GM19468 (cell line): Measurements from ENCODE around the gene TRAPPC12.
"Not testable (repeated sequence)": the region's sequence is repeated elsewhere in the genome, so short reads cannot be mapped to it uniquely, and the experiment has no call there.

Experiments
- ATAC-seq: cut with Tn5 transposase; IDR thresholded peaks from one replicate; pipeline ENCODE4 v1.9.1; 2021; ENCODE audit warnings: mild to moderate bottlenecking, moderate library complexity, moderate number of reproducible peaks; ENCODE audit not compliant: unreplicated experiment; ENCODE audit errors: extremely low read depth

TRAPPC12 gene

DNA sequence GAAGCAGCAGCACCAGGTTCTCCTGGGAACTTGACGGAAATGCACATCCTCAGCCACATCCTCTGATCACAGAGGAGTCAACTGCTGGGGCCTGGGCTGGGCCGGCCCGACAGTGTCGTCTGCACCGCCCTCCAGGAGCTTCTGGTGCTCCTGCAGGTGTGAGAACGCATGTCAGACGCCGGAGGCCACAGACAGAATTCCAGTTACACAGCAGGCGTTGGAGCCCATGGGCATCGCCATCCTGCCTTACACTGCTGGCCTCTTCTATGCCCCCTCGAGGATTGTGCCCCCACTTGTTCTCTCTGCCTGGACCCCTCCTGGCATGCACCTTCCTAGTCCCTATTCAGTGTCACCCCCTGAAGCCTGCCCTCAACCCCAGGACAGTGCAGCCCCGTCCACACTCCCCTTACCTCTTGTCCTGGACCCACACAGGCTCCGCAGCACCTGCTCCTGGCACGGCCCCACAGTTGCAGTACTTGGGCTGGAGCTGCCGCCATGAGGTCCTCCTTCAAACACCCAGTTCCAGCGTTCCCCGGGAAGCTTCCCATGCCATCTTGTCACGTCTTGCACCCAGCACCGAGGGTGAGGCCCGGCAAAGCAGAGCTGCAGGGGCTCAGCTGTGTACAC, 102.4 kb downstream of the TRAPPC12 start:
- no peak for ATAC-seq

DNA sequence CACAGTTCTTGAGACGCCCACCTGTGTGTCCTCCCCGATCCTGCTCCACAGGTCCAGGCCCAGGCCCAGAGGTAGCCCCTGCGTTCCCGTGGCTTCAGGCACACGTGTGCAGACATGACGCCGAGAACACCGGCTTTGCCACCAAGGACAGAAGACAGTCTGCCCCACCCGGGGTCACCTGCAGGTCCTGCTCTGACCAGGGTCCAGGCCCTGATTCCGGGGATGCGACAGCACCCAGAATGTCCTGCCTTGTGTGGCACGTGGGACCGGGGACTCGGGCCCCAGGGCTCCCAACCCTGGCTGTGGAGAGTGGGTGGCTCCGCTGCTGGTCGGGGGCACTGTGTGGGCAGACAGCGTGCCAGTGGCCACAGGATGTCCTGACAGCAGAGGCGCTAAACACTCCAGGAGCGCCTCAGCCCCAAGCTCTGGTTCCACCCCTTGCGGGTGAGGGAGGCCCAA, 102.9 kb downstream of the TRAPPC12 start:
- no peak for ATAC-seq

DNA sequence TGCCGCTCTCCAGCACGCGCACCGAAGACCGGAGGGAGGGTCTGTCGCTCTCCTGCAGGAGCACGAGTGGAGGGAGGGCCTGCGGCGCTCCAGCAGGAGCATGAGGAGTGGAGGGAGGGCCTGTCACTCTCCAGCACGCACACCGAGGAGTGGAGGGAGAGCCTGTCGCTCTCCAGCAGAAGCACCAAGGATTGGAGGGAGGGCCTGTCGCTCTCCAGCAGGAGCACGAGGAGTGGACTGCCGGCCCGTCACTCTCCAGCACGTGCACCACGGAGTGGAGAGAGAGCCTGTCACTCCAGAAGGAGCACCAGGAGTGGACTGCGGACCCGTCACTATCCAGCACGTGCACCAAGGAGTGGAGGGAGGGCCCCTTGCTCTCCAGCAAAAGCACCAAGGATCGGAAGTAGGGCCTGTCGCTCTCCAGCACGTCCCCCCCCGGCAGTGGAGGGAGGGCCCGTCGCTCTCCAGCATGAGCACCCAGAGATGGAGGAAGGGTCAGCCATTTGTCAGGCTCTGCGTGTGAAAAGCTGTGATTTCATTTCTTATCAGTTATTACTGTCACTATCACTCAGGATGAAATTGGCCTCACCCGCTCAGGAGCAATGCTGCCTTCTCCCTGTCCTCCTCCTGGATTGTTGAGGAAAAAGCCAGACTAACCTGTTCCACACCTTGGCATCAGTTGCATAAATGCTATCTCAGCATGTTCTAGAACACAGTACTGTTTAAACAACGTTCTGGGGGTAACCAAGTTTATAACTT, 103.9 kb downstream of the TRAPPC12 start:
- ATAC-seq, result peak; percentile 45

DNA sequence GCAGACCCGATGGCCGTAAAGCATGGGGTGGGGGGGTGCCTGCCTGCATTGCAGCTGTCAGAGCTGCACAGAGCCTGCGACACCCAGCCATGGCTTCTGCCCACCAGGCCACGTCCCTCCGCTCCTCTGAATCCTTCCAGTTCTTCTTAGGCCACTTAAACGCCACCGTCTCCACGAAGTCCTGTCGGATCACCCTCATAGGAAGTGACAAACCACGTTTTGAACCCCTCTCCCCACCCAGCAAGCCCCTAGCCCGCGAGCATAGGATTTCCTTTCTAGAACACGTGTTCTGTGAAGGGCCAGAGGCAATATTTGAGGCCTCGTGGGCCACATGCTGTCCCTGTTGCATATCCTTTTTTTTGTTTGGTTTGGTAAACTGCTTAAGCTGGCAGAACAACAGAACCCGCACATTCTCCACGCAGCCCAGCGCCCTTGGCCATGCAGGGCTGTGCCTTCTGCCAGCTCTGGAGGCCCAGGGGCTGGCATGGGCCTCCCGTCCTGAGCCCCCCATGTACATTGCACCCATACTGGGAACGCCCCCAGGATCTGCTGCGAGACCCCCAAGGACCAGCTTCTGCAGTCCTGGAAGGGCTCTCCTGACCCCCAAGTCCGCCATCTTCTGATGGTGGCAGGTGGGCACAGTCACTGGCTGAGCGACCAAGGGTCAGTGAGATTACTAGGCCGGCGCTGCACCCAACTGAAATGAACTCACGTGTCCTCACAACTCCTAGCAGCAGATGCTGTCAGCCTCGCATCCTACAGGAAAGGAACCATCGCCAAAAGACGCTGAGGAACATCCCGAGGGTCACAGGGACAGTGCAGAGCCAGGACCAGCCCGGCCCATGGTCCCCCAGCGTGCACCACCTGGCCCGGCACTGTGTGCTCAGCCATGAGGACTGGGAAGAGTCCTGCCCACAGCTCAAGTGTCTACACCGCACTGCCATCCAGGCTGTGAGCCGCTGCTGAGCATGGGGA, 104.8 kb downstream of the TRAPPC12 start:
- ATAC-seq, result no peak

DNA sequence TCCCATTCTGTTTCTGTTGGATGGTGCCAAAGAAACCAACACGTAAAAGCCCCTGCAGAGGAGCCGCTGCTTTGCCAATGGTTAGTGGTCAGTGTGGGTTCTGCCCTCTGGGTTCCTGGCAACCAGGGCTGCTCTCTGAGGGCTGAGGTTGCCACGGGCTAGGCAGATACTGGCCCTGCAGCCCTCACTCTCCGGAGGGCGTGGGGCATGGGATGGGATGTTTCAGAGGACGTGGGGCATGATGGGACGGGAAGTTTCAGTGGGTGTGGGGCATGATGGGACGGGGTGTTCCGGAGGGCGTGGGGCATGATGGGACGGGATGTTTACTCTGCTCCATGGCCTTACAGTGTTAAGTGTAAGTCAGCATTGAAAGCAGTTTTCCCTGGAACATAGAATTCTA, 105.7 kb downstream of the TRAPPC12 start:
- no peak for ATAC-seq

DNA sequence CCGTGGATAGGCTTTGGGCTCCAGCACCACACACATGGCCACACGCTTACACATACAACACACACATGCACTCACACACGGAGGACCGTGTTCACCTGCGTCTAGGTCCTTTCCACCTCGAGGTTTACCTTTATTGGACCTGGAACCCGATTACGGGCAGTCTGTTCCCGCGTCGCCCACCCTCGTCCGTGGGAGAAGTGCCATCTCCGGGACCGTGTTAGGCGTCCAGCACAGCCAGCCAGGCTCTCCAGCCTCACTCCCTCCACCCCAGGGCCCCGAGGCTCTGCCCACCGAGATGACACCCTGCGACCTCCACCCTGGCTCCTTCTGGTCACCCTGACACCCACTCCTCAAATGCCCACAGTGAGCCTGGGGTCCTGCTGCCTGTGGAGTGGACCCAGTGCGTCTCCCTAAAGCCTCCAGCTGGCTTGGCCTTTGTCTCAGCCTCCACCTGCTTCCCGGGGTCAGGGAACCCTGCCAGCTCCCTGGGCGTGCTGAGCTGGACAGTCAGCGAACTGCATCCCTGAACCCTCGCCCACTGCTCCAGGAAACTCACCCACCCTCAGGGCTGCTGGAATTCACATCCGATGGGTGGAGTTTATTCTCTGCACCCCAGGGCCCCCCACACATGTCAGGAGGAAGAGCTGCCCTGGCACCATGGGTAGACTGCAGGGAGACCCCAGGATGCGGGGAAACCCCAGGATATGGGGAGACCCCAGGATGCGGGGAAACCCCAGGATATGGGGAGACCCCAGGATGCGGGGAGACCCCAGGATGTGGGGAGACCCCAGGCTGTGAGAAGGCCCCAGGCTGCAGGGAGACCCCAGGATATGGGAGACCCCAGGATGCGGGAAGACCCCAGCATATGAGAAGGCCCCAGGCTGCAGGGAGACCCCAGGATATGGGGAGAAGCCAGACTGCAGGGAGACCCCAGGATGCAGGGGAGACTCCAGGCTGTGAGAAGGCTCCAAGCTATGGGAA, 106.8 kb downstream of the TRAPPC12 start:
- no peak for ATAC-seq

DNA sequence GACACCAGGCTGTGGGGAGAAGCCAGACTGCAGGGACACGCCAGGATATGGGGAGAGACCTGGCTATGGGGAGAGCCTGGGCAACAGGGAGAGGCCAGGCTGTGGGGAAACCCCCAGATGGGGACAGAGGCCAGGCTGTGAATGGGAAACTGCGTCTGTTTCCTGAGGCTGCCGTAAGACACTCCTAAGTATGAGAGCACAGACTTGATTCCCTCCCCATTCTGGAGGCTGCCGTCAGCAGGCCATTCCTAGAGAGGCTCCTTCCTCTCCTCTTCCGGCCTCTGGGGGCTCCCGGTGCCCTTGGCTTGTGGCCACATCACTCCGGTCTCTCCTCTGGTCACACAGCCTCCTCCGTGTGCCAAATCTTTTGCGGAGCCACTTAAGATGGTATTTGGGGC, 107.5 kb downstream of the TRAPPC12 start:
- ATAC-seq, result no peak

DNA sequence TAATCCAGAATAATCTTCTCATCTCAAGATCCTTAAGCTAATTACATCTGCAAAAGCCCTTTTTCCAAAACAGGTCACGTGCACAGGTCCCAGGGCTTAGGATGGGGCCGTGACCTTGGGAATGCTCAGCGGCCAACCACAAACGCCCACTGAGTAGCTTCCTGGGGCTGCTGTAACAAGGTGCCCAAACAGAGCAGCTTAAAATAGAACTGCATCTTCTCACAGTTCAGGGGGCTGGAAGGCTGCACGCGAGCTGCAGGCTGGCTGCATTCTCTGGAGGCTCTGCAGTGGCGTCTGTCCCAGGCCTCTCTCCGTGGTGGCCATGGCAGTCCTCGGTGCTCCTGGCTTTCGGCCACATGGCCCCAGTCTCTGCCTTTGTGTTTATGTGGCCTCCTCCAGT, 107.9 kb downstream of the TRAPPC12 start:
- ATAC-seq, result no peak

DNA sequence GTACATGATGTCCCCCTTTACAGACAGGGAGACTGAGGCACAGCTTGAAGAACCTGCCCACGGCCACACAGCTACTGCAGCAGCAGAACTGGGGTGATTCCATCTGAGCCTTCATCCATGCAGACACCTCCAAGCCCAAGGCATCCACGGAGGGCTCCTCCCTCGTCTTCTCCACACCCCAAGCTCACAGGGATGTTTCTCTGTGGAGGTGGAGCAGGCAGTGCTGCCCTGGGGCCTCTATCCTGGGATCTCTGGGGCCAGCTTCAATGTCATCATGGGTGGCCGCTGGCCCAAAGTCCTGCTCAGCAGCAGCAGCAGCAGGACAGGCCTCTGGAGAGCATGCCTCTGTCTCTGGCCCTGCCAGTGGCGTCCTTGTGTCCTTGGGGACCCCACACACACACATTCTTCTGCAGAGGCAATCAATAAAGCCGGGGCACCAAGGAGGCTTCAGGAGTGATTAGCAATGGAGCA, 108.6 kb downstream of the TRAPPC12 start:
- no peak for ATAC-seq

DNA sequence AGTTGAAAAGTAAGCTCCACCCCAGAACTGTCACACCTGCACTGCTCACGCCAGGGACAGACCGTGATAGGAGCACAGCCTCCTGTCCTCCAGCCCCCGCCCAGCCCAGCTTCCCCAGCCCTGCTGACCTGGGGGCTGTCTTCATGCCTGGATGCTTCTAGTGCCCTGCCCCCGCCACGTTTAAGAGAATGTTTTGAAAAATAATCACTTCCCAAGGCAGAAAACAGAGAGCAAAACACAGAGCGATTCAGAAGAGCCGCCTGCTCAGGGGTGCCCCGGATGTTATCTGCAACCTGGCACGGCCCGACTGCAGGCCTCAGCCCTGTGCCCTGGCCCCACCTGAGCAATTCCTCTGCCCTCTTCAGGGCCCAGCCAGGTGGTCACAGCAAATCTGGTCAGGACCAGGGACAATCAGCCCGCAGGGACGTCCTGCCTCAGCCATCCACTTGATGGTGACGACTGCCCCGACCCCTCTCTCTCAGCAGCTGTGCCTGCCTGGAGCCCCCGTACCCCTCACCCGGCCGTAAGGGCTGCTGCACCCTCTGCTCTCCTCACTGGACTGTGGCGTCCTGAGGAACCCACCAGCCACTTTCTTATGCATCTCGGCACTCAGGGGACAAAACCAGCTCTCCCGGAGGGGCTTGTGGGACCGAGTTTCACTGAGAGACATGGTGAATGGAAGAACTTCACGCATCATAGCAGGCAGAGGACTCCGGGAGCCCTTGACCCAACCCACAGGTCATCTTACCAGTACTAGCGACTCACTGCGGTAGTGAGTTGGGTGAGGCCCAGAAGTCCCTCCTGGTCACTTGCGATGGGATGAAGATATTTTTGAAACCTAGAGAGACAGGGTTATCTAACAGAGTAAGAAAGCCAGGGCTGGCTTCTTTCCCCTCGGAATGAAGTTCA, 109.6 kb downstream of the TRAPPC12 start:
- ATAC-seq, result no peak

DNA sequence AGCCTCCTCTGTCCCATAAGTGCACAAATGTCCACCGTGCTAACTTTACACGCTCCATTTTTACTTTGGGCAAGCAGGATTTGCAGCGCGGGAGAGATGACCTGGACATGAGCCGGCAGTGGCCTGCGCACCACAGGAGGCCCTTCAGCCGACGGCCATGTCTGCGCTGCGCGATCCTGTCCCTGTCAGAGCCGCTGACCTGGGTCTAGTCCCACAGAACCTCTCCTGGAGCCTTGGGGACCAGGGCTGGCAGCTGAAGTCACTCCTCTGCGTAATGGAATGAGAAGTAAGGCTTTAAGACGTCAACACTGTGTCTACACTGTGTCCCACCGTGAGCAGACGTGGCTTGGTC, 110.2 kb downstream of the TRAPPC12 start:
- ATAC-seq, result no peak

DNA sequence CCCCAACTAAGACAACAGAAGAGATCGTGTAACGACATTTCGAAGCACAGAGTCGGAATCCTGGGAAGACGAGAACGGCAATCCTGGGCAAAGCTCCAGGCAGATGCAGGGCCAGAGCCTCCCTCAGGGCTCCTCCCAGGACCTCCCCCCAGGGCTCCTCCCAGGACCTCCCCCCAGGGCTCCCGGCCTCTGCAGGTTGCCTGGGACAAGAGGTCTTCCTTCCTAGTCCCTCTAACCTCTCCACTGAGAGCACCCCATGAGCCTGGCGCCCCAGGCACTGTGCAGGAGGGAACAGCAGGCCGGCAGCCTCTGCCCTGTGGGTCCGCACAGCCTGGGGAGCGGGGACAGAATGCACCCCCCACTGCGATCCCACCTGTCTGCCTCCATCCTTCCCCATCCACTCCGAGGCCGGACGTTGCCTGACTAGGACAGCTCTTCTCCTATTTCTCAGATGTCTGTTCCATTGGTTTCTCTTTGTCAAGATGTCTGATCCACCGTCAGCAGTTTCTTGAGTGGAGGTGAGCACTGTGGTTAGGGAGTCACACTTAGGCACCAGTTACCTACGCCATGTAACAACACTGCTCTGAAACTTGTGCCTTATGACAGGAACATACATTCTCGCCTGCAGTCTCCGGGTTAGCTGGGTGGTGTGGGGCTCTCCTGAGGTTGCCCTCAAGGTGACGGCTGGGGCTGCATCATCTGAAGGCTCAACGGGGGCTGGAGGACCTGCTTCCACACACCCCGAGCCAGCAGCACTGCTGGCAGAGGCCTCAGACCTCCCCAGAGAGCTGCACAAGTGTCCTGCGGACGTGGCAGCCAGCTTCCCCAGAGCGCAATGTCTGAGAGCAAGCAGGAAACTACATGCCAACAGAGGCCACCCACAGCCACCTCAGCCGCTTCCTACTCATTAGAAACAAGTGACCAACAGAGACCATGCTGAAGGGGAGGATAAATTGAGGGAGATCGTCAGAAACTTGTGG, 111.0 kb downstream of the TRAPPC12 start:
- ATAC-seq, result no peak

DNA sequence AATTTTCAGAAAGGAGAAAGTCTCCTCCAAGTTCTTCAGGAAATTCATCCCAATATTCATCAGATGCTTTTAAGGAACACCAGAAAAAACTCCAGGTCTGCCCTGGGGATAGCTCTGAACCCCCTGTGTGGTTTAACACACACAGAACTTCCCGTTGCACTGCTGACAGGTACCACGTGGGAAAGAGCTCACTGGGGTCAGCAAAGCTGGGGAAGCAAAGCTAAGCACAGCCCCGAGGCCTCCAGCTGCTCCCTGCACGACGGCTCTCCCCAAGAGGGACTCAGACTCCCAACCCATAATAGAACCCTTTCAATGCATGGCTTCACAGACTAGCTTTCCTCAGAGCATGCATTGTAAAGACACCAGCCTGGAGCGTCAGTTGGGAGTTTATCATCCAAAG, 111.8 kb downstream of the TRAPPC12 start:
- no peak for ATAC-seq

DNA sequence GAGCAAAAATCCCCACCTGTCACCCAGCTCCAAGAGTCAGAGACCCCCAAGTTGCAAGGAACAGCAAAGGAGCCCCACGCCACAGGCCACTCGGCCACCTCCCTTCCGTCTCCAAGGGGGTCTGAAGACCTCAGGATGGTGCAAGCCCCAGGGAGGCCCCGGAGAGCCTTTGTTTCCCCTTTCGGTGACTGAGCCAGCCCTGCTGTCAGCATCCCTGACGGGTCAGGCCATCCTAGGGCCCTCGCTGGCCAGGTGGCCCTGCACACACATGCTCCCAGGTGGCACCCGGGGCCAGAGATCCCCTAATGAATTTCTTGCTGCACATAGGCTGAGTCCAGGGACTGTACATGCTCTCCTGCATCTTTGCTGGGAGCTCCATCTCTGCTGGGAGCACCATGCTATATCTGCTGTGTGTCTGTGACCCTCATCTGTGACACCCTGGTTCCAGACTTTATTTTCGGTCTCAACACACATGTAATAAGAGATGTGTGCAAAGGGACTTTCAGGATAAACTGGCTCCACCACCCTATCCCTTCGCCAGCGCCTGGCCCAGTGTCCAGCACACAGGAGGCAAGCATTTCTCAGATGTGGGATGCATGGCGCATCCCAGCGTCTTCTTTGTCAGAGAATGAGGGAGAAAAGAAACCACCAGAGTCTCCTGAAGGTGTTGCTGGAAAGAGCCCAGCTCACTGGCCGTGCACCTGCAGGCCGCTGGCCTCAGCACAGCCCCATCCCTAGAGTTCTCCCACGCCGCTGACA, 112.4 kb downstream of the TRAPPC12 start:
- no peak for ATAC-seq

DNA sequence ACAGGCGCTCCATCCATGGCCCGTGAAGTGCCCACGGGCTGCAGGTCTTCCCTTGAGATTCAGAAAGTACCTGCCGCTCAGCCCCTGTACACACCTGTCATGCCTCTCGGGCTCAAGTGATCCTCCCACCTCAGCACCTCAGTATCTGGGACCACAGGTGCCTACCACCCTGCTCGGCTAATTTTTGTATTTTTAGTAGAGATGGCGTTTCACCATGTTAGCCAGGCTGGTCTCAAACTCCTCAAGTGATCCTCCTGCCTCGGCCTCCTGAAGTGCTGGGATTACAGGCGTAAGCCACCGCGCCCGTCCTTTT, 112.9 kb downstream of the TRAPPC12 start:
- ATAC-seq, result not testable (repeated sequence)

DNA sequence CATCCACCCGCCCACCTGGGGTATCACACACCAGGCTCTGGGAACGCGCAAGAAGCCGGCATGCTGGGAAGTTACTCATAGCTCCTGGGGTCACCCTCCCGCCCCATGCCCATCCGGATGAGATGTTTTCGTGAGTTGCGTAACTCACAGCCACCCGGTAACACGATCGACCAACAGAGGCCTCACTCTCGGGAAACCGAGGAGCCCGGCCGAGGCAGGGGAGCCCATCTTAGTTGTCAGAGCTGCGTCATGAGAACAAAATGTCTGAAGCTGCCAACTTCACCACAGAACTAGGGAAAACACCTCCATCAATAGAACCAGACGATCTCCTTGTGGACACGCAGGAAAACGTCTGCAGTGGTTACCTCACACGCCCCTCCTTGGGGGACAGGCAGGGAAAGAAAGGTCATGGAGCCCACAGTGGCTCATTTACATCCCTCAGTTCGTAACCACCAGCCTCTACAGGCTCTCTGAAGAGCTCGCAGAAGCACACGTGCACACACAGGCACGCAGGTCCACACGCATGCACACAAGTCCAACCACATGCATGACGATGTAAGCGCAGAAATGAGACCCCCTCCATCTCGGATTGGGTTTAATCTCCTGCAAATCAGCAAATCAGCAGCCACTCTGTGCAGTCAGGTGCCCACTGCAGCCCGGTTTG, 113.6 kb downstream of the TRAPPC12 start:
- ATAC-seq, result no peak
